Measurements from ENCODE around the gene SPRY1.

The SPRY1 gene

DNA sequence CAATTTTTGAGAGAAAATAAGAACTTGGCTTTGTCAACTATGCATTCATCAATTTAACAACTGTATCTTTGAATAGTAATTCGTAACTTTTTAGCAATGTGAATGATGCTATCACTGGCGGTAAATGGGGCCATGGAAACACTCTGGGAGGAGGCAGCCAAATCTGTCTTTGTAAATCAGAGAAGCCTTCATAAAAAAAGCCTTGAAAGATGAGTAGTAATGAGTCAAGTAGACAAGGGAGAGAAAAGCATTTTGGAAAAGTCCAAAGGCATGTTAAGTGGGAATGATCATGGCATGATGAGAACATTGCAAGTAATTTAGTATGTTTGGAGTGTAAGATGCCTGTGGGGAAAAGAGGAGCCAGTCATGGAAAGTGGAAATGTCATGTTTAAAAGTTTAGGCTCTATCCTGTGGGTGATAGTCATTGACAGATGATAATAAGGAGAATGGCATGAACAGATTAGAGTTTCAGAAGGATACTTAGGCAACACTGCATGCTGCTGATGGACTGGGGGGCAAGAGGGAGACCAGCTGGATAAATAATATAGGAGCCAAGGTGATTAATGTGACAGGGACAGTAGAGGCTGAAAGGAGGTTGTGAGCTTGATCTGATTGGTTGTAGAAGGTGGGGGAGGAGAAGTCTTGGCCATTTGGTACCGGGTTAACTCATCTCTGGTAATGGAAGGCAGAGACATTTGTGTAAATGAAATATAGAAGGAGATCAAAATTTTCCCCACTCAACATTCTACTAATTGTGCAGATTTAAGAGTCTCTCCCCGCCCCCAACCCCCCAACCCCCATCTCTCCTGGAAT is 16.3 kb downstream of the SPRY1 start:
- TF ChIP-seq SUZ12 (IDR thresholded peaks at IDR 0.05; ENCODE audit: extremely low read depth, insufficient read depth, insufficient read length) (no peak), YY1 (IDR thresholded peaks at IDR 0.05; ENCODE audit: insufficient read depth, insufficient read length) (no peak), ZNF274 (IDR thresholded peaks at IDR 0.05; ENCODE audit: low read depth, low read length) (no peak)
- Histone ChIP-seq H3K4me1 (ENCODE audit: insufficient read depth, insufficient read length) (peaks cover 1% of the 10 kb centered on the region), H3K9ac (ENCODE audit: insufficient read length, low read depth) (no peak overlapping the region), H3K27me3 (ENCODE audit: insufficient read depth, insufficient read length) (no peaks in the 10 kb centered on the region), H3K36me3 (ENCODE audit: insufficient read depth, insufficient read length, low read length) (no peaks in the 10 kb centered on the region), H3K9me3 (ENCODE audit: insufficient read depth, low read length) (no peaks in the 10 kb centered on the region), H3K4me3 (ENCODE audit: insufficient read length, low read depth) (no peak overlapping the region)
- DNase-seq (ENCODE audit: low read depth, low spot score) = no peak

DNA sequence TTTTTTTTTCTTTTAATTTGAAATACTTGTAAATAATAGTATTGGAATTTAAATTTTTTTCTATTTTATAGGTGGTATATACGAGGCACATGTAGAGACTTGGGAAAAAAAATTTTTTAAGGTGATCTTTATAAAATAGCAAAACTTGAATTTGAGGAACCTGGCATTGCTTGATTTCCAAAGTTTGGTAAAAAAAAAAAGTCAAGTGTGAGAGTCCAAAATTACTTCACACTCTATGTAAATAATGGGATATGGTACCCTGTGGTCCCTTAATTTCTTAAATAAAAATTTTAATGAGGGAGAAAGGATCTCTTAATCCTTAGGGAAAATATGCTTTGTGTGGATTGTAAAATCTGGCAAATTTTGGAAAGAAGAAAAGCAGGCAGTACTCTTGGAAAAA is 19.0 kb downstream of the SPRY1 start:
- H3K9ac ChIP-seq (ENCODE audit: insufficient read length, low read depth) = no peak overlapping the region
- H3K4me1 ChIP-seq (ENCODE audit: insufficient read depth, insufficient read length) = peaks cover 1% of the 10 kb centered on the region
- H3K4me3 ChIP-seq (ENCODE audit: insufficient read length, low read depth) = no peak overlapping the region
- no peak for TF ChIP-seq YY1 (IDR thresholded peaks at IDR 0.05; ENCODE audit: insufficient read depth, insufficient read length)
- TF ChIP-seq SUZ12 (IDR thresholded peaks at IDR 0.05; ENCODE audit: extremely low read depth, insufficient read depth, insufficient read length) = no peak
- no peak for TF ChIP-seq ZNF274 (IDR thresholded peaks at IDR 0.05; ENCODE audit: low read depth, low read length)
- DNase-seq (ENCODE audit: low read depth, low spot score) = no peak
- no peaks in the 10 kb centered on the region for H3K9me3 ChIP-seq (ENCODE audit: insufficient read depth, low read length)
- no peaks in the 10 kb centered on the region for H3K36me3 ChIP-seq (ENCODE audit: insufficient read depth, insufficient read length, low read length)
- no peaks in the 10 kb centered on the region for H3K27me3 ChIP-seq (ENCODE audit: insufficient read depth, insufficient read length)

- Histone ChIP-seq H3K27me3 (ENCODE audit: insufficient read depth, insufficient read length) (no peaks in the 10 kb centered on the region), H3K9ac (ENCODE audit: insufficient read length, low read depth) (no peak overlapping the region), H3K4me1 (ENCODE audit: insufficient read depth, insufficient read length) (peaks cover 1% of the 10 kb centered on the region), H3K36me3 (ENCODE audit: insufficient read depth, insufficient read length, low read length) (no peaks in the 10 kb centered on the region), H3K9me3 (ENCODE audit: insufficient read depth, low read length) (no peaks in the 10 kb centered on the region), H3K4me3 (ENCODE audit: insufficient read length, low read depth) (no peak overlapping the region)
- no peak for DNase-seq (ENCODE audit: low read depth, low spot score)
- no peak for TF ChIP-seq YY1 (IDR thresholded peaks at IDR 0.05; ENCODE audit: insufficient read depth, insufficient read length)
- no peak for TF ChIP-seq SUZ12 (IDR thresholded peaks at IDR 0.05; ENCODE audit: extremely low read depth, insufficient read depth, insufficient read length)
- TF ChIP-seq ZNF274 (IDR thresholded peaks at IDR 0.05; ENCODE audit: low read depth, low read length) = no peak
Measured at GRCh38 chr4:123415977-123416376, 19.4 kb downstream of the SPRY1 start.

GRCh38 chr4:123417813-123418212 is 21.2 kb downstream of the SPRY1 start:
- Histone ChIP-seq H3K36me3 (ENCODE audit: insufficient read depth, insufficient read length, low read length) (no peaks in the 10 kb centered on the region), H3K9ac (ENCODE audit: insufficient read length, low read depth) (peak overlapping the region; percentile 8), H3K4me1 (ENCODE audit: insufficient read depth, insufficient read length) (peaks cover 1% of the 10 kb centered on the region), H3K9me3 (ENCODE audit: insufficient read depth, low read length) (no peaks in the 10 kb centered on the region), H3K4me3 (ENCODE audit: insufficient read length, low read depth) (no peak overlapping the region), H3K27me3 (ENCODE audit: insufficient read depth, insufficient read length) (no peaks in the 10 kb centered on the region)
- DNase-seq (ENCODE audit: low read depth, low spot score) = no peak
- no peak for TF ChIP-seq ZNF274 (IDR thresholded peaks at IDR 0.05; ENCODE audit: low read depth, low read length)
- TF ChIP-seq YY1 (IDR thresholded peaks at IDR 0.05; ENCODE audit: insufficient read depth, insufficient read length) = no peak
- TF ChIP-seq SUZ12 (IDR thresholded peaks at IDR 0.05; ENCODE audit: extremely low read depth, insufficient read depth, insufficient read length) = no peak

- peak; percentile 76 for DNase-seq (ENCODE audit: low read depth, low spot score)
- no peak for TF ChIP-seq SUZ12 (IDR thresholded peaks at IDR 0.05; ENCODE audit: extremely low read depth, insufficient read depth, insufficient read length)
- Histone ChIP-seq H3K9me3 (ENCODE audit: insufficient read depth, low read length) (no peaks in the 10 kb centered on the region), H3K4me3 (ENCODE audit: insufficient read length, low read depth) (no peak overlapping the region), H3K27me3 (ENCODE audit: insufficient read depth, insufficient read length) (no peaks in the 10 kb centered on the region), H3K4me1 (ENCODE audit: insufficient read depth, insufficient read length) (no peaks in the 10 kb centered on the region), H3K36me3 (ENCODE audit: insufficient read depth, insufficient read length, low read length) (no peaks in the 10 kb centered on the region), H3K9ac (ENCODE audit: insufficient read length, low read depth) (no peak overlapping the region)
Measured at GRCh38 chr4:123418351-123418931, 21.8 kb downstream of the SPRY1 start.

DNA sequence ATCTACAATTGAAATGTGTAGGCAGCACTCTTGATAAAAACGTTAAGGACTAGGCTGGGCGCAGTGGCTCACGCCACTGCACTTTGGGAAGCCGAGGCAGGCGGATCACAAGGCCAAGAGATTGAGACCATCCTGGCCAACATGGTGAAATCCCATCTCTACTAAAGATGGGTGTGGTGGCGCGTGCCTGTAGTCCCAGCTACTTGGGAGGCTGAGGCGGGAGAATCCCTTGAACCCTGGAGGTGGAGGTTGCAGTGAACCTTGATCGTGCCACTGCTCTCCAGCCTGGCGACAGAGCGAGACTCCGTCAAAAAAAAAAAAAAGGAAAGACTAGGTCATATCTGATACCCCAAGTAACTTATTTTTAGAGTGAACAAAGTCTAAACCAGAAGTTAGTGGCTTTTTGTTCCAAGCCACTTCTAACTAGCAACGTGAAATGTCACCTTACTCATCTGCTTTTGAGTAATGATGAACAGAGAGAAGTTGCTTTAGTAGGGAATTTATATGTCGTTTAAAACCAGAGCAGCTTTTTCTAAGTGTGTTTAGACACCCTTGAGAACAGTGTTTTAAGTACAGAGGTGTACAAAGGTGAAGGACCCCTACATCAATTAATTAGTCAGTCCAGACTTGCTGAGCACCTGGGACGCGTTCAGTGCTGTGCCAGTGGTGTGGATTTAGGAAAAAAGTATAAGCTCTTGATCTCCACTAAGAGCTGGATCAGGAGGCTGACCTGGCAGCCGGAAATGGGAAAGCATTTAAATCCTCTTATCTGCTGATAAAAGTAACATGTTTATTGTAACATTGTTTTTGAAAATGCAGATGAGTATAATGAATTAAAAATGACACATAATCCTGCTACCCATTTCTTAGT is 23.5 kb downstream of the SPRY1 start:
- H3K27me3 ChIP-seq (ENCODE audit: insufficient read depth, insufficient read length) = no peaks in the 10 kb centered on the region
- no peaks in the 10 kb centered on the region for H3K9me3 ChIP-seq (ENCODE audit: insufficient read depth, low read length)
- H3K9ac ChIP-seq (ENCODE audit: insufficient read length, low read depth) = no peak overlapping the region
- H3K4me3 ChIP-seq (ENCODE audit: insufficient read length, low read depth) = no peak overlapping the region
- DNase-seq (ENCODE audit: low read depth, low spot score) = no peak
- H3K4me1 ChIP-seq (ENCODE audit: insufficient read depth, insufficient read length) = no peaks in the 10 kb centered on the region
- TF ChIP-seq YY1 (IDR thresholded peaks at IDR 0.05; ENCODE audit: insufficient read depth, insufficient read length) = no peak
- TF ChIP-seq ZNF274 (IDR thresholded peaks at IDR 0.05; ENCODE audit: low read depth, low read length) = no peak
- no peak for TF ChIP-seq SUZ12 (IDR thresholded peaks at IDR 0.05; ENCODE audit: extremely low read depth, insufficient read depth, insufficient read length)
- no peaks in the 10 kb centered on the region for H3K36me3 ChIP-seq (ENCODE audit: insufficient read depth, insufficient read length, low read length)

Data from NT2/D1 (cell line).